ENCODE measurements around the gene MYLK.
"Not testable (repeated sequence)": the region's sequence is repeated elsewhere in the genome, so short reads cannot be mapped to it uniquely, and the experiment has no call there.

The MYLK gene

GRCh38 chr3:123745184-123745855 lies 138.8 kb downstream of the MYLK start:
- DNase-seq (ENCODE audit: low spot score), result no peak

GRCh38 chr3:123744064-123744463 lies 140.1 kb downstream of the MYLK start:
- DNase-seq (ENCODE audit: low spot score), result no peak

- no peak for DNase-seq (ENCODE audit: low spot score)
These were observed 141.0 kb downstream of the MYLK start for GRCh38 chr3:123743121-123743520.

- DNase-seq (ENCODE audit: low spot score), result no peak
These were observed 143.1 kb downstream of the MYLK start for GRCh38 chr3:123741041-123741511.

GRCh38 chr3:123740391-123740822 lies 143.7 kb downstream of the MYLK start:
- DNase-seq (ENCODE audit: low spot score), result no peak

- DNase-seq (ENCODE audit: low spot score), result no peak
These were observed 144.4 kb downstream of the MYLK start for GRCh38 chr3:123739754-123740153.

- no peak for DNase-seq (ENCODE audit: low spot score)
These were observed 145.0 kb downstream of the MYLK start for GRCh38 chr3:123739106-123739505.

- not testable (repeated sequence) for DNase-seq (ENCODE audit: low spot score)
These were observed 145.6 kb downstream of the MYLK start for GRCh38 chr3:123738522-123738921.

GRCh38 chr3:123737168-123737567 lies 147.0 kb downstream of the MYLK start:
- no peak for DNase-seq (ENCODE audit: low spot score)

- no peak for DNase-seq (ENCODE audit: low spot score)
These were observed 148.7 kb downstream of the MYLK start for GRCh38 chr3:123735456-123735855.

- no peak for DNase-seq (ENCODE audit: low spot score)
These were observed 149.6 kb downstream of the MYLK start for GRCh38 chr3:123734527-123734902.

- DNase-seq (ENCODE audit: low spot score), result no peak
These were observed 150.2 kb downstream of the MYLK start for GRCh38 chr3:123733805-123734526.

GRCh38 chr3:123733341-123733740 lies 150.8 kb downstream of the MYLK start:
- no peak for DNase-seq (ENCODE audit: low spot score)

- DNase-seq (ENCODE audit: low spot score), result no peak
These were observed 151.7 kb downstream of the MYLK start for GRCh38 chr3:123732447-123732846.

- DNase-seq (ENCODE audit: low spot score), result no peak
These were observed 153.3 kb downstream of the MYLK start for GRCh38 chr3:123730829-123731228.

GRCh38 chr3:123728991-123729390 lies 155.1 kb downstream of the MYLK start:
- DNase-seq (ENCODE audit: low spot score), result no peak

- no peak for DNase-seq (ENCODE audit: low spot score)
These were observed 156.1 kb downstream of the MYLK start for GRCh38 chr3:123728014-123728413.

- DNase-seq (ENCODE audit: low spot score), result no peak
These were observed 158.3 kb downstream of the MYLK start for GRCh38 chr3:123725652-123726400.

GRCh38 chr3:123724306-123724705 lies 159.8 kb downstream of the MYLK start:
- no peak for DNase-seq (ENCODE audit: low spot score)

GRCh38 chr3:123723522-123724168 lies 160.5 kb downstream of the MYLK start:
- peak; percentile 67 for DNase-seq (ENCODE audit: low spot score)

GRCh38 chr3:123723070-123723469 lies 161.1 kb downstream of the MYLK start:
- DNase-seq (ENCODE audit: low spot score), result no peak

- no peak for DNase-seq (ENCODE audit: low spot score)
These were observed 161.7 kb downstream of the MYLK start for GRCh38 chr3:123722456-123722855.
